HUES64 (cell line): ENCODE data around the gene XPA.

Experiments used
- H3K27ac ChIP-seq: 2 replicates; pipeline ENCODE4 v1.7.0; 2013; ENCODE audit warnings: low read depth, low read length, inconsistent platforms
- H3K27me3 ChIP-seq: 2 replicates; pipeline ENCODE4 v1.6.1; 2013; ENCODE audit warnings: mild to moderate bottlenecking, low read length; ENCODE audit not compliant: insufficient read depth
- H3K36me3 ChIP-seq: 2 replicates; pipeline ENCODE4 v1.6.1; 2013; ENCODE audit warnings: mild to moderate bottlenecking, low read length; ENCODE audit not compliant: insufficient read depth
- H3K4me1 ChIP-seq: 2 replicates; pipeline ENCODE4 v1.6.1; 2013; ENCODE audit warnings: mild to moderate bottlenecking, low read length, moderate library complexity; ENCODE audit not compliant: insufficient read depth
- H3K4me3 ChIP-seq: 2 replicates; pipeline ENCODE4 v1.5.1; 2013; ENCODE audit warnings: mild to moderate bottlenecking, low read length, moderate library complexity
- H3K9ac ChIP-seq: 2 replicates; pipeline ENCODE4 v1.6.1; 2013; ENCODE audit warnings: mild to moderate bottlenecking, low read depth, low read length
- H3K9me3 ChIP-seq: 2 replicates; pipeline ENCODE4 v1.6.1; 2013; ENCODE audit warnings: low read depth, low read length; ENCODE audit not compliant: insufficient read depth
- WGBS: fragments of 150-250, 120-280 bp; methylation state at CpG from one replicate; pipeline ENCODE4 v1.1.7; 2013; ENCODE audit warnings: missing lambda C conversion rate; 5-methylcytosine and 5-hydroxymethylcytosine counted together

The XPA gene

DNA sequence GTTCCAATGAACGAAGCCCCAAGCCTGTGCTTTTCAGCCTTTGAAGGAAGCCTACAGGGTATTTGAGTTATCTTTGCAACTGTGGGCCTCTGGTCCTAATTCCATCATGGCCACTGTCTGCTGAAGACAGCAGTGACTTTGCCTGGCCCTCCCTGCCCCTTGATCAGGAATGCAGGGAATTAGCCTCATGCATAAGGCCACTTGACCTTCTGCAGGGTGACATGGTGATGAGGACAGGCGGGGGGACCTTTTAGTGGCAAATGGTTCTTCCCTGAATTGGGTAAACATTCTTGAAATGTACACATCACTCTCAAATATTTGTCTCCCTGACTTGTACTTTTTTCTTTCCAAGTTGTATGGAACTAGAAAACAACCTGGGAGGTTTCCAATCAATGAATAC is 25.2 kb upstream of the XPA start:
- H3K4me1 ChIP-seq: no peaks in the 10 kb centered on the region

DNA sequence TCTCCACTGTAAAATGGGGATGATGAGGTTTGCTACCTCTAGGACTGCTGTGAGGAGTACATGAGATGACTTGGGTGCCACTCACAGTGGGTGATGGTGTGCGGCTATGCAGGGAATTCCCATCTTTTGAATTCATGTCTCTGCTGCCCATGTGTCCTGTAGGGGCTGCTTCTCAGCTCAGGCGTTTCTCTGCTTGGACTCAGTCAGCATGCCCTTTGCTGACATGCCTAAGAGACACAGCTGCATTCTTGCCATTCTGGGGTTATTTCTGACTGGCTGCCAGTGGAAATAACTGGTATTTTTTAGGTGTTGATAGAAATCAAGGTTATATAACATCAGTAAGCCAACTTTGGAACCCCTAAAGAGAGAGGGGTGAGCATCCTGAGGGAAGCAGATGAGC is 24.3 kb upstream of the XPA start:
- Histone ChIP-seq H3K27me3 (peaks cover 13% of the 10 kb centered on the region; the same call in 1 of the 2 replicates), H3K27ac (no peak overlapping the region), H3K9ac (no peak overlapping the region), H3K4me3 (no peak overlapping the region), H3K9me3 (no peaks in the 10 kb centered on the region; the same call in 1 of the 2 replicates), H3K4me1 (no peaks in the 10 kb centered on the region), H3K36me3 (no peaks in the 10 kb centered on the region)
- WGBS: 91% methylated on average over 2 of the region's 2 CpGs

More for the DNA sequence above, 25.2 kb upstream of the XPA start:
- H3K36me3 ChIP-seq: no peaks in the 10 kb centered on the region
- H3K9ac ChIP-seq: no peak overlapping the region
- no peak overlapping the region for H3K27ac ChIP-seq
- WGBS: 90% methylated on average over 2 of the region's 2 CpGs
- no peaks in the 10 kb centered on the region; the same call in 1 of the 2 replicates for H3K9me3 ChIP-seq
- H3K4me3 ChIP-seq: no peak overlapping the region
- H3K27me3 ChIP-seq: peaks cover 13% of the 10 kb centered on the region; the same call in 1 of the 2 replicates

DNA sequence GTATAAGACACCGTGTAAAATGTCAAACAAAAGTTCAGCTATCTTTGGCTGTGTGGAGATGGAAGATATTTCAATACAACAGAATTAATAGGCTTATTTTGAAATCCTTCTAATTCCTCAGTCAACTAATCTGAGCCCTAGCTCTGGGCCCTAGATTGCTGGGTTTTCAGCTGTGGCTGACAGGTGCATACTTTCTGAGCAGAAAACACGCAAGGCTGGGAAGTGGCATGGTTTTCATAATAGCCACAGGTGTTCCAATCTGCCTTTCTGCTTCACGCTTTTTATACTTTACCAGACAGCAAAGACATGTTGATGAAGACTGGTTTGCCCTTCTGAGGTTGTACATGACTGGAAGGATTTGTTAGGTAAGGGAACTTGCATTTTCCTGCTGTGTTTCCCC is 20.7 kb upstream of the XPA start:
- peaks cover 4% of the 10 kb centered on the region; the same call in 1 of the 2 replicates for H3K4me1 ChIP-seq
- H3K4me3 ChIP-seq: no peak overlapping the region
- no peaks in the 10 kb centered on the region; the same call in 1 of the 2 replicates for H3K9me3 ChIP-seq
- 98% methylated on average over 2 of the region's 3 CpGs for WGBS
- H3K9ac ChIP-seq: no peak overlapping the region
- no peak overlapping the region for H3K27ac ChIP-seq
- no peaks in the 10 kb centered on the region for H3K36me3 ChIP-seq
- peaks cover 5% of the 10 kb centered on the region; the same call in 1 of the 2 replicates for H3K27me3 ChIP-seq

DNA sequence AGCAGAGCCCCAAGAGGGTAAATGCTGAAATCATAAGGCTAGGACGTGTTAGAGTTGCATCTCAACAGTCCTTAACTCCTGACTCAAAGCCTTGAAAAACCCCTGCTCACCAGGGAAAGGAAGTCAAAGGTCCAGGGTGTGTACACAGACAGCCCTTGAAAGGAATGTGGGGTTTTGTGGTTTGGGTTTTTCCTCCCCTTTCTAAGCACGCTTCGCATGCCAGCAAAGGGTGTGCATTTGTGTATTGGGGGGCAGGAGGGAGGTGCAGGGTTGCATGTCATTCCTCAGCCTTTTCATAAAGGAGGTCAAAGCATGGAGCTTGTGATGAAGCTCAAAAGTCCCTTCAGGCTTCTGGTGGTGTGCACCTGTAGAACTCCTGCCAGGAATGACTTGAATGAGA is 17.3 kb upstream of the XPA start:
- Histone ChIP-seq H3K27me3 (peaks cover 18% of the 10 kb centered on the region), H3K4me3 (no peak overlapping the region), H3K4me1 (peaks cover 19% of the 10 kb centered on the region), H3K36me3 (no peaks in the 10 kb centered on the region), H3K9me3 (no peaks in the 10 kb centered on the region), H3K9ac (no peak overlapping the region), H3K27ac (no peak overlapping the region)
- WGBS: 65% methylated on average over 3 of the region's 3 CpGs

DNA sequence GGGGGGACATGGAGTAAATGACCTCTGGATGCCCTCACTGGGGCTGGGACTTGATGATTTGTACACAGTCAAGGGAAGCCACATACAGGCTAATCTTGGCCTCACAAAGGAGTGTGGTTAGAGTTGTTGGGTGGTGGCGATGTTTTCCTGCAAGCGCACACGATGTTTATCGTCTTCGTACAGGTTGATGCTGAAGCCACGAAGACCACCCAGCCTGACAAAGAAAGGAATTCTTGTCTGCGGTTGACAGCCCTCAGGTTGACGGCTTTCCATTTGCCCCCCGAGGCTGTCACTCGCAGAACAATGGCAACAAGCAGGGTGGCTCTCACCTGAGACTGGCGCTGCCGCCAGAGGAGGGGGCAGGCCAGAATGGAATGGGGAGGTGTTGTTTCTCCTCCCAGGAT is 14.1 kb upstream of the XPA start:
- Histone ChIP-seq H3K27ac (no peak overlapping the region), H3K27me3 (peaks cover 34% of the 10 kb centered on the region), H3K36me3 (no peaks in the 10 kb centered on the region), H3K9me3 (no peaks in the 10 kb centered on the region), H3K4me3 (peak overlapping the region; percentile 16; the same call in 1 of the 2 replicates), H3K9ac (no peak overlapping the region; the same call in 1 of the 2 replicates), H3K4me1 (peaks cover 19% of the 10 kb centered on the region)
- WGBS: 12% methylated on average over 12 of the region's 12 CpGs

DNA sequence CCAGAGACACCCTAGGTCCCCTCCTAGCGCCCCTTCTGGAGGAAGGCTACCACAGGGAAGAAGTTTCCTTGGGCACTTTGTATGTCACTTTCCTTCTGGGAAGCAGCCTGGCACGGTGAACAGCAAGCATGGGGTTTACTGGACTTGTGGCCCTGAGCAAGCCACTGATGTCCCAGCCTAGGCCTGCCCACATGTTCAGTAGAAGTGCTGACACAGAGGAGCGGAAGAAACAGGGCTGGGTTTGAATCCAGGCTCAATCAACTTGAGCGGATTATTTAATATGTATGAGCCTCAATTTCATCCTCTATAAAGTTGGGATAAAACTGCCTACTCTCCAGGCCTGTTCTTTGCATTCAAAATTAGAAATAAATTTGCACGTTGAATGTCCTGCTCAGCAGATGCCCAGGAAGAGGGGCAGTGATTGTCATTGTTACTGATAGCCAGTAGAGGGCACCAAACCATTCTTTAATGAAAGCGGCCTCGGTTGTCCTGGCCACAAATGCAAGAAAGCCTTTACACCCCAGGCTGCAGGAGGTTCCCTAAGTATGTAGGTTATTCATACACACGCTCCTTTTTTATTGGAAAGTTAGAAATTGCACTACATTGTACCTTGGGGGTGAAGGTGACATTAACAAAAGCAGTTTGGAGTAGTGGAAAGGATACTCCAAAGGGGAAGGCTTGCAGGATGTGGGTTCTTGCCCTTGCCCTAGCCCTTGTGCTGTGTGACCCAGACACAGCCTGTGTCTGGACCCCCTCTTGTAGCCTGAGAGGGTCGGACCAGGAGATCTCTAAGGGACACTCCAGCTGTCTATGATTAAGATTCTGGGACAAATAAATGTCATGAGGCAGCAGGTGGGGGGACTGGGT is 13.4 kb upstream of the XPA start:
- Histone ChIP-seq H3K9me3 (no peaks in the 10 kb centered on the region), H3K4me3 (0 out of 2 replicates have a peak overlapping the region, but pooled peaks have one; percentile 16), H3K27ac (no peak overlapping the region), H3K36me3 (no peaks in the 10 kb centered on the region), H3K4me1 (peaks cover 19% of the 10 kb centered on the region), H3K27me3 (peaks cover 39% of the 10 kb centered on the region), H3K9ac (no peak overlapping the region; the same call in 1 of the 2 replicates)
- whole genome bisulfite sequencing: 25% methylated on average over 9 of the region's 9 CpGs

DNA sequence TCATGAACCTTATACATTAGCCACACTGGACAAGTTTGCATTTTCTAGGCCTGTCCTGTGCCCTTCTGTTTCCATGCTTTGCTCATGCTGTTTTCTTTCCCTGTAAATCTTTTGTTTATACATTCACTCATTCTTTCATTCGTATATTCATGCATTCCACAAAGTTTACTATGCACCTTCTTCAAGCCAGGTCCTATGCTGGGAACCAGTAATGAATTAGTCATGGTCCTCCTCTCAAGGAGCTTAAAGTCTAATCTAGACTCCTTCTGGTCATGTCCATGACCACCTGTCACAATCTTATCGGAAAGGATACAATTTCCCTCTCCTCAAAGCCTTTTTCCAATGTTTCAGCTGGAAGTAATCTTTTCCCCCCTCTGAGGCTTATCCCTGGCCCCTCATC is 9.1 kb upstream of the XPA start:
- no peak overlapping the region for H3K4me3 ChIP-seq
- H3K36me3 ChIP-seq: no peaks in the 10 kb centered on the region
- no peaks in the 10 kb centered on the region for H3K9me3 ChIP-seq
- H3K27ac ChIP-seq: no peak overlapping the region
- 89% methylated on average over 2 of the region's 2 CpGs for WGBS
- no peak overlapping the region for H3K9ac ChIP-seq
- H3K27me3 ChIP-seq: peaks cover 35% of the 10 kb centered on the region
- peaks cover 12% of the 10 kb centered on the region for H3K4me1 ChIP-seq

DNA sequence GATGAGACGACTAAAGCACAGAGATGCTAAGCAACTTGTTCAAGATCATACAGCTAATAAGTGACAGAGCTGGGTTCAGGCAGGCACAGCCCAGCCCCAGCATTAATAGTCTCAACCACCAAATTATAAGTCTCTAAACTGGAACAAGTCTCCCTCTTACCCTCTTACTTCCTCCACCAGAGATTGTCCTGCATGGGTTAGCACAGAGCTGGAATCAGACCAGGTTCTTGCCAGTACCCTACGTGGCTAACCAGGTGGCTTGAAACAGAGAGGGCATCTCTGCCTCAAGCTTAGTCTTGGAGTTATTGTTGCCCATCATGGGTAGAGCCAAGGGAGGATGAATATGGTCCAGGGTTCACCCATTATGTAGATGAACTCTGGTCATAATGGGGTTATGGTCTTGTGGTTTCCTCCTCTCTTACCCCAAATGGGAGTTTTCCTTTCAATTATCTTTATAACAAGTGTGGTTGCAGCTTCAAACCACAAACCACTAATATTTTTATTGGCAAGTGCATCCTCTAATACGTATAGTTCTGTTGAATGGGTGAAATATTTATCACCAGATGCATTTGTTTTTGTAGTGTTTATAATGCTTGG is 8.3 kb upstream of the XPA start:
- Histone ChIP-seq H3K27ac (no peak overlapping the region), H3K27me3 (peaks cover 30% of the 10 kb centered on the region; the same call in 1 of the 2 replicates), H3K9ac (no peak overlapping the region), H3K4me3 (no peak overlapping the region), H3K36me3 (no peaks in the 10 kb centered on the region), H3K9me3 (no peaks in the 10 kb centered on the region), H3K4me1 (peaks cover 6% of the 10 kb centered on the region; the same call in 1 of the 2 replicates)
- WGBS: 94% methylated on average over 3 of the region's 3 CpGs

DNA sequence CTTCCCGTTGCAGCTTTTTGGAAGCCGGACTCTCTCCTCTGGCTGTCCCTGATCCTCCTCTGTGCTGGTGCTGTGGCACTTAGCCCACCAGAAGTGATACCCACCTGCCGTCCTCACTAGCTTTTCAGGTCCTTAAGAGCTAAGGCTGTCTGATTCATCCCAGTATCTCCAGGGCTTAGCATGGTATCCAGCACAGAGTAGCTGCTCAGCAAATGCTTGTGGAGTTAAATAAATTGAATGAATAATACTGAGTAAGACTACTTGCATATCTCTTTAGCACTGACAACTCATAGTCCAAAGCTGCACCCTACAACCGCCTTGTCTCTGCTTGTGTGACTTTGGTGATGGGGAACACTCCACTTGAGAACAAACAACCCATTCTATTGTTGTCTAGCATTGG is 7.7 kb upstream of the XPA start:
- H3K9me3 ChIP-seq: no peaks in the 10 kb centered on the region
- no peak overlapping the region for H3K27ac ChIP-seq
- H3K27me3 ChIP-seq: peaks cover 30% of the 10 kb centered on the region; the same call in 1 of the 2 replicates
- WGBS: 86% methylated on average over 3 of the region's 4 CpGs
- H3K36me3 ChIP-seq: no peaks in the 10 kb centered on the region
- peaks cover 6% of the 10 kb centered on the region; the same call in 1 of the 2 replicates for H3K4me1 ChIP-seq
- H3K4me3 ChIP-seq: no peak overlapping the region
- H3K9ac ChIP-seq: no peak overlapping the region

DNA sequence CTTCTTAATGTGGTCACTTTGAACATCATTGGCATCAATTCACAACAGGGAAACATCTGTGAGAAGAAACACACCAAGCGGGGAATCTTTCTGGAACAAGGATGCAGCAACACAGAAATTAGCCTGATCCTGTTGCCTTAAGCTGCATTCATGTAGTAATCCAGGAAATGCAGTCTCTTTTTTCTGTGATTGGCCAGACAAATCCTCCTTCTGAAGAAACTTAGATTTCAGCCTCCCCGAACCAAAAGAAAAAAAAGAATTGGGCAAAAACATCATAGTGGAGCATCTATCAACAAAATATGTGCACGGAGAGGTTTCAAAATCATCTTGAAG is 7.2 kb upstream of the XPA start:
- Histone ChIP-seq H3K27ac (no peak overlapping the region), H3K9me3 (no peaks in the 10 kb centered on the region), H3K4me1 (peaks cover 6% of the 10 kb centered on the region; the same call in 1 of the 2 replicates), H3K9ac (no peak overlapping the region), H3K27me3 (peaks cover 30% of the 10 kb centered on the region; the same call in 1 of the 2 replicates), H3K4me3 (no peak overlapping the region), H3K36me3 (no peaks in the 10 kb centered on the region)
- WGBS: 89% methylated on average over 3 of the region's 3 CpGs
